ENCODE results near the gene TMEM143.

DNA sequence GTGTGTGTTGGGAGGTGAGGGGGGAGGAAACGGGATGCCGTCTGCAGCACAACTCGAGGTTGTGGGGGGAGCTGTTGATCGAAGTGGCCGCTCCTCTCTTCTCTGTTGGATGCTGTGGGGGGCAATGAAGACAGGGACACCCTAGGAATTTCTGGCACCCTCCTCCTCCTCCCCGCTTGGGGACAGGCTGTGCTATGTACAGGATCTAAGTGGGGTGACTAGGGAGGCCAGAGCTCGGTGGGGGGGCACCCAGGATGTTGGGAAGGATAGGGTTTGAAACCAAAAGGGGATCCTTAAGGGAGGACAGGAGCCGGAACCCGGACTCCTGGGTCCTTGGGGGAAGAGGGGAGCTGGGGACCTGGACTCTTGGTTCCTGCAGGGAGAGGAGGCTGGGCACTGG, 31.8 kb upstream of the TMEM143 start:
- TF ChIP-seq, protein P1, sequence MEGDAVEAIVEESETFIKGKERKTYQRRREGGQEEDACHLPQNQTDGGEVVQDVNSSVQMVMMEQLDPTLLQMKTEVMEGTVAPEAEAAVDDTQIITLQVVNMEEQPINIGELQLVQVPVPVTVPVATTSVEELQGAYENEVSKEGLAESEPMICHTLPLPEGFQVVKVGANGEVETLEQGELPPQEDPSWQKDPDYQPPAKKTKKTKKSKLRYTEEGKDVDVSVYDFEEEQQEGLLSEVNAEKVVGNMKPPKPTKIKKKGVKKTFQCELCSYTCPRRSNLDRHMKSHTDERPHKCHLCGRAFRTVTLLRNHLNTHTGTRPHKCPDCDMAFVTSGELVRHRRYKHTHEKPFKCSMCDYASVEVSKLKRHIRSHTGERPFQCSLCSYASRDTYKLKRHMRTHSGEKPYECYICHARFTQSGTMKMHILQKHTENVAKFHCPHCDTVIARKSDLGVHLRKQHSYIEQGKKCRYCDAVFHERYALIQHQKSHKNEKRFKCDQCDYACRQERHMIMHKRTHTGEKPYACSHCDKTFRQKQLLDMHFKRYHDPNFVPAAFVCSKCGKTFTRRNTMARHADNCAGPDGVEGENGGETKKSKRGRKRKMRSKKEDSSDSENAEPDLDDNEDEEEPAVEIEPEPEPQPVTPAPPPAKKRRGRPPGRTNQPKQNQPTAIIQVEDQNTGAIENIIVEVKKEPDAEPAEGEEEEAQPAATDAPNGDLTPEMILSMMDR (IDR thresholded peaks at IDR 0.05; ENCODE audit: borderline replicate concordance, extremely low read depth, low read length, poor library complexity, severe bottlenecking), result no peak
- no peak for TF ChIP-seq EZH2 (IDR thresholded peaks at IDR 0.05; ENCODE audit: borderline replicate concordance, low read depth, low read length, severe bottlenecking)

Measured in DND-41 (cell line).